ENCODE measurements around the gene CA12.

CA12 gene

GRCh38 chr15:63299943-63300575 is 81.6 kb downstream of the CA12 start:
- FAIRE-seq = no peak

DNA sequence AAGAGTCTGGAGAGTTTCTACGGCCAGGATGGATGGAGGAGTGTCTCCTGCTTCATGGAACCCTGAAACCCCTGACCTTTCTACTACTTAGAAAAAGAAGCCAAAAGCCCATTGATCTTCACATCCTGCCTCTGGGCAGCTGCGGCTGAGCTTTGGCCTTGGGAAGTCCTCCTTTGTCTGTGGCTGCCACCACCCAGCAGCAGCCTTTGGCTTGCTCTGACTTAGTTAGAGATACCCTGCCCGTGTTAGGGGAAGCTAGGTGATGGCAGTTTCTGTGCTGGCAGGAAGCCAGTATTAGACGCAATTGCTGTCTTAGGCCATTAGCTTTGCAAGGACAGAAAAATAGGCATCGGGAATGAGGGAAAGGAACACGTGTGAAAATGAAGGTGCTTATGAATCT is 85.5 kb downstream of the CA12 start:
- no peak for FAIRE-seq

DNA sequence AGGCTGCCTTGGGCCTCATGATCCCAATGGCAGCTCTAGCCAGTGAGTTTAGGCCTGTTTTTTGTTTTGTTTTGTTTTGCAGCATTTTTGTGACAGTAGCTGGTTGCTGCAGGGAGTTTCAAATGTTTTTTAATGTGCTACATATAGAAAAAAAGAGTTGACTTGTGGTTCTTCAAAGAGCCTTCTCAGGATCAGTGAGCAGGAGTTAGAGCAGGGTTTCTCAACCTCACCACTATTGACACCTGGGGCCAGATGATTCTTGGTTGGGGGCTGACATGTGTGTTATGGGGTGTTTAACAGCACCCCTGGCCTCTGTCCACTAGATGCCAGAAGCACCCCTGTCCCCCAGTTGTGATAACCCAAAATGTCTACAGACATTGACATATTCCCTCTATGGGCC is 86.3 kb downstream of the CA12 start:
- FAIRE-seq = no peak

GRCh38 chr15:63294359-63294758 is 87.3 kb downstream of the CA12 start:
- no peak for FAIRE-seq

DNA sequence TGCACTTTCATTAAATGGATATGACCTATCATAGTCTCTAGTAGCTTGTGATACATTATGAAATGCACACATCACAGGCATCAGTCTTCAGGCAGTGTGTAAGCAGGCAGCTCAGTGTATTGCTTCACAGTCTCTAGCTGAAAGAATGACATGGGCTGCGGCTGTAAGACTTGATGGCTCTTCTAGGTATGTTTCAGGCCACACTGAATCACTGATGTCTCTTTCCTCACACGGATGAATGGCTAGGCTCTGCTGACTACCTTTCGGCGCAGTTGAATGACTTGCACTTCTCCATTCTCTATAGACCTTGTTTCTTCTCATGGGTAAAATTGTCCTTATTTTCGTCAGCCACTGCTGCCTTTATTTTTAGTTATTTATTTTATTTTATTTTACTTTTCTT is 88.9 kb downstream of the CA12 start:
- no peak for FAIRE-seq

- FAIRE-seq = no peak
These were observed 89.4 kb downstream of the CA12 start for GRCh38 chr15:63292241-63292640.

GRCh38 chr15:63291507-63291906 is 90.1 kb downstream of the CA12 start:
- FAIRE-seq = no peak

DNA sequence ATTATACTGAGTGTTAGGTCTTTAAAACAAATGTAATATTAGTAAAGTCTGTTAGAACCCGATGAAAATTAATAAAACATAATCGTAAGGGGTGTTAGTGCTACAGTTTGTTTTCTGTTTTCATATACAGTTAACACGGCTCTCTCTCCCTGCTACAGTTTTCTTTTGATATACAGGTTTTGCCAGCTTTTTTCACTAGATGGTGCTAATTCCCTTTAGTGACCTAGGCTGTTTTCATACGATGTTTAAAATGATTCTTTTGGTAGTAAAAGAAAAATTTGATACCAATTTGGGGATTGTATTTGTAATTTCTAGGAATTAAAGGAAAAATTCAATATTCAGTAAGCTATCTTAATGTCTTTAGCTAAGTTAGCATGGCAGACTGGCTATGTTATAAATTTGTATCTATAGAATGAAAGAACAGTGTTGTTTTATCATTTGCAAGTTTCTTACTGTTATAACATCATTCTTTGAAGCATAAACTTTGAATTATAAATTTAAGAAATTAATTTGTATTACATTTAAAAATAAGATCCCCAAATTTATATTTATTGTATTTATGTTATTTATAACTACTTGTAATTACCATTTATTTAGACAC is 92.8 kb downstream of the CA12 start:
- FAIRE-seq = peak; percentile 97

GRCh38 chr15:63288342-63288741 is 93.3 kb downstream of the CA12 start:
- FAIRE-seq = no peak

DNA sequence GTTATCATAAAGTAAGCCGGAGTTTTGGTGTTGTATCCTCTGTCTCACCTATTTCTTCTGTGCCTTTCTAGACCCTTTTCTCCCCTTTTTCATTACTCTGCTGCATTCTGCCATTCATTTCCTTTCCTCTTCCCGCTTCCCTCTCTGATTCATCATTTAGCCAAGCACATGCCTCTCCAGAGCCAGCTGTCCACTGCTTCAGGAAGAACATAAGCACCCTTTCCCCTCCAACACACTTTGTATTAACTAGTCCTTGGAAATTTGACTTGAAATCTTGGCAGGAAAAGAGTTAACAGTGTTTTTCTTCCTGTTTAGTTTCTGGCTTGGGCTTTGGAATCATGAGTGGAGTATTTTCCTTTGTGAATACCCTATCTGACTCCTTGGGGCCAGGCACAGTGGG is 94.5 kb downstream of the CA12 start:
- no peak for FAIRE-seq

DNA sequence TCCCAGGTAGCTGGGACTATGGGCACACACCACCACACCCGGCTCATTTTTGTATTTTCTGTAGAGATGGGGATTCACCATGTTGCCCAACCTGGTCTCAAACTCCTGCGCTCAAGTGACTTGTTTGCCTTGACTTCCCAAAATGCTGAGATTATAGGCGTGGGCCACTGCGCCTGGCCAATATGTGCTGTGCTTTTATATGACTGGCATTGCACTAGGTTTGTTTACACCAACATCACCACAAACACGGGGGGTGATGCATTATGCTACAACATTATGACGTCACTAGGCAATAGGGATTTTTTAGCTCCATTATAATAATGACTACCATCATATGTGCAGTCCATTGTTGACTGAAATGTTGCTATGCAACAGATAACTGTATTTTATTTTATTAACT is 97.3 kb downstream of the CA12 start:
- no peak for FAIRE-seq

DNA sequence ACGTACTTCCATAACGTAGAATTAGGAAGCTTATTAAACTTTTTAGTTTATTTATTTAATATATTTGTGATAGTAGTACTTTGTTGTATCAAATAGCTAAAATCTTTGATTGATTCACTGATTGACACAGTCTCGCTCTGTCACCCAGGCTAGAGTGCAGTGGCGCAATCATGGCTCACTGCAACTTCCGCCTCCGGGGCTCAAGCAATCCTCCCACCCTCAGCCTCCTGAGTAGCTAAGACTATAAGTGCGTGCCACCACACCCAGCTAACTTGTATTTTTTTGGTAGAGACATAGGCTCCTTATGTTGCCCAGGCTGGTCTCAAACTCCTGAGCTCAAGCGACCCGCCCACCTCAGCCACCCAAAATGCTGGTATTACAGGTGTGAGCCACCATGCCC is 98.5 kb downstream of the CA12 start:
- no peak for FAIRE-seq

GRCh38 chr15:63277893-63278456 is 103.7 kb downstream of the CA12 start:
- no peak for FAIRE-seq

DNA sequence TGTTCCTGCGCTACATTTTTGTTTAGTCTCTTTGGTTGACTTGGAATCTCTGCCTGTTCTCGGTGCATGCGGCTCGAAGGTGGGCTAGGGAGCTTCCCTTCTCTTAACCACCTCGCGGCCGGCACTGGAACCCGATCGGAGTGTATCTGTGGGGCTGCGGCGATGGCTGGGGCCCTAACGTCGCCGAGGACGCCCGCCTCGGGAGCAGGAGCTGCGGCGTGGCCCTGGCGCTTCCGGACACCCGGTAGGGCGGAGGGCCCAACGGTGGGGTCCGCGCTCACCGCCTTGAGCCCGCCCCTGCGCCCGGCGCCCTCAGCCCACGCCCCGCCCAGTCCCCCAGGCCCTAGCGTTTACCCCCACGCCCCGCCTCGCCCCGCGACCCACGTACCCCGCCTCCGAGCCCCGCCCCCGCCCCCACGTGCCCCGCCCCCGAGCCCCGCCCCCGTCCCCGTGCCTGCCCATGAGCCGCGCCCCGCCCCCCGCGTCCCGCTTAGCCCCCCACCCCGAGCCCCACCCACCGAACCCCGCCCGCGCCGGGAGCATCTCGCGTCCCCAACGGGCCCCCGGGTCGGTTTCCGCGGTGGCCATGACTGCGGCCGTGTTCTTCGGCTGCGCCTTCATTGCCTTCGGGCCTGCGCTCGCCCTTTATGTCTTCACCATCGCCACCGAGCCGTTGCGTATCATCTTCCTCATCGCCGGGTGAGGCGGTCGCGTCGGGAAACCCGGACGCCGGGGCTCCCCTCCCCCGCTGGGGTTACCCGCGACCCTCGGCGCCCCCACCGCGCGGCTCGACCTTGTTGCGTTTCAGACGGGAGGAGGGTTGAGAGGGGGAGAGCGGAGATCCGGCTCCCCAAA is 104.4 kb downstream of the CA12 start, which contains the start of gene APH1B:
APH1B (plus strand) TSS at position 568 of the 855 bp plus-strand sequence; CDS start at position 587, 19 bp downstream.
- FAIRE-seq = no peak

- FAIRE-seq = no peak
These were observed 105.2 kb downstream of the CA12 start for GRCh38 chr15:63276342-63277037.

DNA sequence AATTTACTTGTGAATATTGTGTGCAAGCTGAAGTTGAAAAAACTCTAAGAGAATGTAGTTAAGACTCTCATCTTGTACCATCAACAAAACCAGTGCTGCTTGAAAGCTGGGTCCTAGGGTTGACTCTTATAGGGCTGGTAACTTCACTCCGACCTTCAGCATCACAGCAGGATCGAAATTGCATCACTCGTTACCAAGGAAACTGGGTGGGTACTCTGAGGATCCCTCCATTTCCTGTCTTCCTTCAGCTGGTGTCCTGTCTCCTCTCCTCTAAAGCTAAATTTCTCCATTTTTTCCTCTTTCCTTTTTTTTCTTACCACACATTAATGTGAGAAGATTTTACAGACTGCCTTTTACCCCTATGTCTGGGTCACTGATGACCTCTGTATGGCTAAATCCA is 107.2 kb downstream of the CA12 start:
- no peak for FAIRE-seq
